GM12801 (cell line): ENCODE data around the gene ZNF883.

Experiments used
- CTCF ChIP-seq: IDR thresholded peaks from one replicate; pipeline ENCODE4 v1.5.1; 2011; ENCODE audit warnings: control low read depth; ENCODE audit not compliant: insufficient read length; ENCODE audit errors: extremely low read depth

ZNF883 gene

GRCh38 chr9:113005777-113006176 lies 6.2 kb downstream of the ZNF883 start:
- TF ChIP-seq CTCF = no peak

GRCh38 chr9:112997236-112997941 lies 14.6 kb downstream of the ZNF883 start:
- no peak for TF ChIP-seq CTCF

- TF ChIP-seq CTCF = no peak
Measured at GRCh38 chr9:112971415-112971814, 40.6 kb downstream of the ZNF883 start.

- TF ChIP-seq CTCF = no peak
Measured at GRCh38 chr9:112970939-112971338, 41.1 kb downstream of the ZNF883 start.

- no peak for TF ChIP-seq CTCF
Measured at GRCh38 chr9:112969730-112970129, 42.3 kb downstream of the ZNF883 start.

GRCh38 chr9:112955550-112955949 lies 56.4 kb downstream of the ZNF883 start:
- TF ChIP-seq CTCF = no peak

- TF ChIP-seq CTCF = no peak
Measured at GRCh38 chr9:112945620-112946208, 66.3 kb downstream of the ZNF883 start.
